Measurements from ENCODE around the gene DBH. TPM values are rescaled to one million over a fixed set of nuclear protein-coding genes. Genes with fewer than 3 reads are reported as not detected.

DBH gene
- total RNA-seq, 2 donors from 2014 or later: not detected

DNA sequence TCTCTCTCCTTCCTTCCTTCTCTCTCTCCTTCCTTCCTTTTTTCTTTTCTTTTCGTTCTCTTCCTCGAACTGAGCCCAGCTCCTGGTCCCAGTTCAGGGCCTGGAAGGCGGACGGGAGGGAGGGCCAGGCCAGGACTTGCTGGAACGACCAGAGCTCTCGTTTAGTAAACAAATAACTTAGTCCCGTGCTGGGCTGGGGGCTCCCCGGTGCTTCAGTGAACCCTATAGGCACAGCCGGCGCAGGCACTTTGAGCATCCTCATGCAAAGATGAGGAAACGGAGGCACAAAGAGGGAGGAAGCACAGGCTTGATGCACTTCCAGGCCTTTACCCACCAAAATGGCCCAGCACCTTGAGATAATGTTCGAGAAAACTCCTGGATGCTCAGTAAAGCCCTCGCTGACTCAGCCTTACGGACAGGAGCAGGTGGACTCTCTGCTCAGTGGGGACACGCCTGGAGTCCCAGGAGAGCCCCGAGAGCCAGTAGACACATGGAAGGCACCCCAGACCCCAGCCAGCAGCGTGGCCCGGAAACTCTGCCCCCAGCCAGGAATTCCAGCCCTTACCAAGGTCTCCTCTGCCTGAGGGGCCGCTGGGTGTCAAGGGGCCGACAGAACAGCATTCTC is 45.8 kb upstream of the DBH start:
- no peaks in the 10 kb centered on the region for H3K36me3 ChIP-seq
- DNase-seq (ENCODE audit: low spot score) (no peak), ATAC-seq (ENCODE audit: insufficient number of reproducible peaks, low FRiP score, low read depth) (no peak)
- peaks cover 12% of the 10 kb centered on the region for H3K27me3 ChIP-seq (replicated peaks; ENCODE audit: insufficient read depth)
- no peak overlapping the region for H3K27ac ChIP-seq
- H3K9me3 ChIP-seq: no peaks in the 10 kb centered on the region
- TF ChIP-seq CTCF (IDR thresholded peaks at IDR 0.05): no peak
- H3K4me3 ChIP-seq: no peak overlapping the region
- peaks cover 0 to 8% of the 10 kb centered on the region in 2 donors for H3K4me1 ChIP-seq (ENCODE audit: control insufficient read depth in 1 of 2, low read depth in 2 of 2)

- no peak for TF ChIP-seq CTCF (IDR thresholded peaks at IDR 0.05)
- no peaks in the 10 kb centered on the region for H3K36me3 ChIP-seq
- H3K27ac ChIP-seq: no peak overlapping the region
- H3K4me3 ChIP-seq: no peak overlapping the region
- H3K9me3 ChIP-seq: no peaks in the 10 kb centered on the region
- ATAC-seq (ENCODE audit: insufficient number of reproducible peaks, low FRiP score, low read depth) (no peak), DNase-seq (ENCODE audit: low spot score) (no peak)
- H3K4me1 ChIP-seq (ENCODE audit: control insufficient read depth in 1 of 2, low read depth in 2 of 2): no peaks in the 10 kb centered on the region
- peaks cover 2% of the 10 kb centered on the region for H3K27me3 ChIP-seq (replicated peaks; ENCODE audit: insufficient read depth)
Measured at GRCh38 chr9:133591116-133591910, 44.9 kb upstream of the DBH start.

DNA sequence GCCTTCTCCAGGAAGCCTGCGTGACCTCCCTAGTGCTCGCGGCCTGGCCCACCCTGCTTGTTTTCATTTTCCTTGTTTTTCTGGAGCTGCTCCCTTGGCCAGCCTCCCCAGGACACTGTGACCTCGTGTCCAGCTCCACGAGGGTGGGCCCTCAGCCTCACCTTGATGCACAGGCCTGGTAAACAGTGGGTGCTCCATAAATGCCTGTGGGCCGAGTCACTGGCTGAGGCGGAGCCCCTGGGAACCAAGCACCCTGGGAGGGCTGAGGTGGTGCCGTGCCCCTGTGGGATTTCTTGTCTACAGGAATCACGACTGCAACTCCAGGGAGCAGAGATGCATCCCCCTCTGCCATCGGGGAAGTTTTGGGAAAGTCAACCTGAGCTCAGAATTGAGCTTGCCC is 44.2 kb upstream of the DBH start:
- Histone ChIP-seq H3K27me3 (replicated peaks; ENCODE audit: insufficient read depth) (no peaks in the 10 kb centered on the region), H3K36me3 (no peaks in the 10 kb centered on the region), H3K4me3 (no peak overlapping the region), H3K4me1 (ENCODE audit: control insufficient read depth in 1 of 2, low read depth in 2 of 2) (no peaks in the 10 kb centered on the region), H3K27ac (no peak overlapping the region), H3K9me3 (peaks cover 3% of the 10 kb centered on the region)
- no peak for DNase-seq (ENCODE audit: low spot score)
- no peak for ATAC-seq (ENCODE audit: insufficient number of reproducible peaks, low FRiP score, low read depth)
- no peak for TF ChIP-seq CTCF (IDR thresholded peaks at IDR 0.05)

- no peaks in the 10 kb centered on the region for H3K36me3 ChIP-seq
- peaks cover 11% of the 10 kb centered on the region for H3K9me3 ChIP-seq
- ATAC-seq (ENCODE audit: insufficient number of reproducible peaks, low FRiP score, low read depth): no peak
- no peak for DNase-seq (ENCODE audit: low spot score)
- no peak overlapping the region for H3K4me3 ChIP-seq
- no peak overlapping the region for H3K27ac ChIP-seq
- H3K4me1 ChIP-seq (ENCODE audit: control insufficient read depth in 1 of 2, low read depth in 2 of 2): no peaks in the 10 kb centered on the region
- no peak for TF ChIP-seq CTCF (IDR thresholded peaks at IDR 0.05)
- H3K27me3 ChIP-seq (replicated peaks; ENCODE audit: insufficient read depth): no peaks in the 10 kb centered on the region
Measured at GRCh38 chr9:133592731-133593409, 43.3 kb upstream of the DBH start.

- no peak overlapping the region for H3K27ac ChIP-seq
- no peaks in the 10 kb centered on the region for H3K4me1 ChIP-seq (ENCODE audit: control insufficient read depth in 1 of 2, low read depth in 2 of 2)
- no peak overlapping the region for H3K4me3 ChIP-seq
- ATAC-seq (ENCODE audit: insufficient number of reproducible peaks, low FRiP score, low read depth) (no peak), DNase-seq (ENCODE audit: low spot score) (no peak)
- no peaks in the 10 kb centered on the region for H3K36me3 ChIP-seq
- peaks cover 14% of the 10 kb centered on the region for H3K9me3 ChIP-seq
- no peaks in the 10 kb centered on the region for H3K27me3 ChIP-seq (replicated peaks; ENCODE audit: insufficient read depth)
- TF ChIP-seq CTCF (IDR thresholded peaks at IDR 0.05): no peak
Measured at GRCh38 chr9:133593587-133594253, 42.4 kb upstream of the DBH start.

All from thoracic aorta (tissue), 2 donors.